ENCODE results near the gene MBTPS1.

DNA sequence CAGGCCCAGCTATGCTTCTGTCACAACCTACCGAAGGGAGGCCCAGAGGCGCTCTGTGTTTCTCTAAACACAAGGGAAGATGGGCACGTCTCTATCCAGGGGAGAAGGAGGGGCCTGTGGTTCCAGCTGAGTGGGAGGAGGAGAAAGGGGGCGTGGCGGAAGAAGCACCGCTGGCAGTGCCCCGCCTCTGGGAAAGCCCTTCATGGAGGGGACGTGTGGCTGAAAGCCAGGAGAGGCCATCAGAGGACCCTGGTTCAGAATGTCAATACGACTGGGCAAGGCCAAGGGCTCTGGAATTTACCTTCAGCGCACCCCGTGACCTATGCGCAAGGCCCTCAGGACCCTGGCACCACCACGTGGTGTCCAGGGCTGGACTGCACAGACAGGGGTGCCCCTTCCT is 61.8 kb downstream of the MBTPS1 start:
- TF ChIP-seq GATA2 (IDR thresholded peaks at IDR 0.05; ENCODE audit: low read depth, low read length): no peak
- no peak for TF ChIP-seq GATA3 (IDR thresholded peaks at IDR 0.05; ENCODE audit: low read depth, low read length)

Measured in SH-SY5Y (cell line).